Suprapubic skin (tissue), 4 donors: ENCODE measurements around the gene NBPF26. TPM values are rescaled to one million over a fixed set of nuclear protein-coding genes. Genes with fewer than 3 reads are reported as not detected.
"Not testable (repeated sequence)": the region's sequence is repeated elsewhere in the genome, so short reads cannot be mapped to it uniquely, and the experiment has no call there.

Experiments used
- DNase-seq, 2 donors: peaks; one replicate each; pipeline ENCODE4 v3.0.0-alpha.2; 2019; ENCODE audit warnings: low spot score in 2 of 2
- H3K27ac ChIP-seq: fragments of 200-600 bp; sonication (generic); one replicate; pipeline ENCODE4 v1.5.1; 2019
- H3K27me3 ChIP-seq: fragments of 200-600 bp; sonication (generic); one replicate; pipeline ENCODE4 v1.5.1; 2019
- H3K36me3 ChIP-seq: fragments of 200-600 bp; sonication (generic); one replicate; pipeline ENCODE4 v1.5.1; 2019
- H3K4me1 ChIP-seq: fragments of 200-600 bp; sonication (generic); one replicate; pipeline ENCODE4 v1.5.1; 2019
- H3K4me3 ChIP-seq: fragments of 200-600 bp; sonication (generic); one replicate; pipeline ENCODE4 v1.5.1; 2019; ENCODE audit warnings: mild to moderate bottlenecking
- H3K9me3 ChIP-seq: fragments of 200-600 bp; sonication (generic); one replicate; pipeline ENCODE4 v1.5.1; 2019
- POLR2AphosphoS5 ChIP-seq, 3 donors: sonication (generic); formaldehyde crosslinking; IDR thresholded peaks; one replicate each; pipeline ENCODE4 v1.6.1; 2017; ENCODE audit warnings: antibody characterized with exemption in 3 of 3
- WGBS: methylation state at CpG from one replicate; pipeline ENCODE4 v1.1.5; 2018; 5-methylcytosine and 5-hydroxymethylcytosine counted together
- total RNA-seq, 4 donors: library from RNA; depleted of rRNA; stranded (reverse); fragments of >200 nt; gene quantifications; one replicate each; pipeline ENCODE4 v1.1.0, GENCODE V29; 2016

The NBPF26 gene
- 10 to 100 TPM; 14.0 to 42.8 (median 27.4) TPM for total RNA-seq

DNA sequence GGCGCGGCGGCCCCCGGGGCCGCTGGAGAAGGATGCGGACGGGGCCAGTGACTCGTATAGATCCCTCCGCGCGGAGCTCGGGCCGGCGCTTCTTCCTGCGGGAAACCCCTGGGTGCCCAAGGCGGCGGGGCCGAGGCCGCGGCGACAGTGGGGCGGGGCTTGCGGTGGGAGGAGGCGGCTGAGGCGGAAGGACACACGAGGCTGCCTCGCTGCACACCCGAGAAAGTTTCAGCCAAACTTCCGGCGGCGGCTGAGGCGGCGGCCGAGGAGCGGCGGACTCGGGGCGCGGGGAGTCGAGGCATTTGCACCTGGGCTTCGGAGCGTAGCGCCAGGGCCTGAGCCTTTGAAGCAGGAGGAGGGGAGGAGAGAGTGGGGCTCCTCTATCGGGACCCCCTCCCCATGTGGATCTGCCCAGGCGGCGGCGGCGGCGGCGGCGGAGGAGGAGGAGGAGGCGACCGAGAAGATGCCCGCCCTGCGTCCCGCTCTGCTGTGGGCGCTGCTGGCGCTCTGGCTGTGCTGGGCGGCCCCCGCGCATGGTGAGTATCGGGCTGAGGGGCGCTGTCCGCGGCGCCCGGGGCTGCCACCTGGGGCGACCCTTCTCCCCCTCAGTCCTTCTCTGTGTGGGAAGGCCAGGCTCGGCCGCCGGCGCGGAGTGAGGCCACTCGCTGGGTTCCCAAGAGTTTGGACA is at the start of gene NBPF26:
Gene NBPF26, plus strand, starts transcription at position 231 of the 688 bp plus-strand sequence.
- peak in 1 of 3 donors; percentile 15 for TF ChIP-seq POLR2AphosphoS5 (IDR thresholded peaks at IDR 0.05)
- peak in 1 of 2 donors; percentile 1 for DNase-seq
- WGBS, result no CpG with 5 or more reads among the region's 74 CpGs
- not testable (repeated sequence) for H3K4me1 ChIP-seq, H3K9me3 ChIP-seq, H3K27me3 ChIP-seq, H3K36me3 ChIP-seq
- Histone ChIP-seq H3K4me3 (peak within 1 kb of the TSS; percentile 67), H3K27ac (peak within 1 kb of the TSS; percentile 87)

DNA sequence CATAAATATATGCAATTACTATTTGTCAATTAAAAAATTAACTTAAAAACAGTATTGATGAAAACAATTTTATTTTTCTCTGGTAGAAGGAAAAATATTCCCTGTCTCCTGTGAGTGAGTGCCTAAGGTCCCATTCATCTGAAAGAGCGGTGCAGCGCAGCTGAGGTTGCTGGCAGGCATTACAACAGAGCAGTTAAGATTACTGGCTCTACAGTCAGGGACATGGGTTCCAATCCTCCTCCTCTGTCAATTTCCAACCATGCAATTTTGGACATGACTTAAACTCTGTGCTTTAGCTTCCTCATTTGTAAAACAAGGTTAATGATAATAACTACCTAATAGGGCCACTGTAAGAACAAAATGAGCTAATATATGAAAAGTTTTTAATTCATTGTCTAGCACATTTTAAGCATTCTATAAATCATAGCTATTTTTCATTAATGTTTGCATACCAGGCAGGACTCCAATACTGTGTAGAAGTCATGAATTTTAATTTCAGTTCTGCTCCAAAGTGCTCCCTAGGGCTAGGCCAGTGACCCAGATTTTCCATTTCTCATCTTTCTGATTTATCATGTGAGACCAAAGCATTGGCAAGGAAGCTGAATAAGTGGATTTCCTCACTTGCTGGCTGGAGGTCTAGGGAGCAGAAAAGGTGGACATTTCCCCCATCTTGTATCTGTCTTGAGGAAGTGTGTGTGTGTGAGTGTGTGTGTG is 43.5 kb upstream of the NBPF26 start:
- H3K9me3 ChIP-seq, H3K27me3 ChIP-seq, H3K4me3 ChIP-seq, H3K36me3 ChIP-seq, DNase-seq, H3K27ac ChIP-seq, H3K4me1 ChIP-seq: not testable (repeated sequence)
- 75% methylated on average over 2 of the region's 2 CpGs for WGBS

DNA sequence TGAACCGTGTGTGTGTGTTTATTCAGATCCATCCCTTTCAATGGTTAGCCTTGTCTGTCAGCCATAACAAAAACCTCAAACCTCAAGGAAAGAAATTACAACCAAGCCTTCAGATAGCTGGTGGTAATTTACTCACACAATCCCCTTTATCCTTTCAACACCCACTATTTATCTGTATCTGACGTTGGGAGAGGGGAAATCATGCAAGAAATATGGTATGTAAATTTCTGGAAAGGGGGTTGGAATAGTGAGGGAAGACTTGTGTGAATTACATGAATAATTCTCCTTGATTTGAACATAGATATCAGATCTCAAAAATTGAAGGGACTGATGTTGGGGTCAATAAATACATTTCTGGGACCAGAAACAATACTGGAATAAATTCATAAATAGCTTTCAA is 42.8 kb upstream of the NBPF26 start:
- H3K27me3 ChIP-seq, H3K27ac ChIP-seq, DNase-seq, H3K4me3 ChIP-seq, H3K36me3 ChIP-seq, H3K4me1 ChIP-seq, H3K9me3 ChIP-seq: not testable (repeated sequence)
- 26% methylated on average over 2 of the region's 2 CpGs for WGBS

- 25% methylated on average over 1 of the region's 2 CpGs for WGBS
- H3K36me3 ChIP-seq, result not testable (repeated sequence)
These were observed 39.3 kb upstream of the NBPF26 start for GRCh38 chr1:120684397-120684796.

DNA sequence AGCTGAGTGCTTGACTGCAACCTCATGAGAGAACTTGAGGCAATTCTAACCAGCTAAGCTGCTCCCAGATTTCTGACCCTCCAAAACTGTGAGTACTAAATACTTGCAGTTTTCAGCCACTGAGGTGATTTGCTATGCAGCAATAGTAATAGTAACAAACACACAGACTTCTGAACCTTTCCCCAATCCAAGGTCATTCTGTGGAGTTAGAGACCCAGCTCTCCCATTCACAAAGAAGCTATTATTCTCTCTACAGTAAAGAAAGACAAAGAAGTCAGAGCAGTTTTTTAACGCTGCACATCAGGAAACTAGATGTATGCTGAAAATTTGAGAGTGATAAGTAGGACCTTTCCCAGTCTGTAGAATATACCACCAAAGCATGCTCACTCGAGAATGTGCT is 38.1 kb upstream of the NBPF26 start:
- WGBS, result no CpG with 5 or more reads among the region's 2 CpGs
- H3K27ac ChIP-seq, H3K4me1 ChIP-seq, H3K36me3 ChIP-seq, H3K9me3 ChIP-seq, DNase-seq, H3K27me3 ChIP-seq, H3K4me3 ChIP-seq: not testable (repeated sequence)

More at GRCh38 chr1:120684397-120684796, 39.3 kb upstream of the NBPF26 start:
- not testable (repeated sequence) for H3K4me1 ChIP-seq, H3K4me3 ChIP-seq, H3K27ac ChIP-seq, H3K27me3 ChIP-seq, DNase-seq, H3K9me3 ChIP-seq

DNA sequence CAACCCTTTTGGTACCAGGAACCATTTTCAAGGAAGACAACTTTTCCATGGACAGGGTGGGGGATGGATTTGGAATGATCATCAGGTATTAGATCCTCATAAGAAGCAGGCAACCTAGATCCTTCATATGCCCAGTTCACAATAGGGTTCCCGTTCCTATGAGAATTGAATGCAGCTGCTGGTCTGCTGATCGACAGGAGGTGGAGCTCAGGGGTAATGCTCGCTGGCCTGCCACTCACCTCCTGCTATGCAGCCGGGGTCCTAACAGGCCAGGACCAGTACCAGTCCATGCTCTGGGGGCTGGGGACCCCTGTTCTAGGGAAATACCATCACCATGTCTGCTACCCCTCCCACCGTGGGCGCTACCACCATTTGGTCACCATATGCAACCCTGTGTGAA is 36.5 kb upstream of the NBPF26 start:
- H3K4me1 ChIP-seq, H3K27me3 ChIP-seq, H3K4me3 ChIP-seq, H3K9me3 ChIP-seq, H3K27ac ChIP-seq, H3K36me3 ChIP-seq, DNase-seq: not testable (repeated sequence)
- no CpG with 5 or more reads among the region's 6 CpGs for WGBS

GRCh38 chr1:120700807-120701562 is 22.8 kb upstream of the NBPF26 start:
- WGBS, result 9% methylated on average over 20 of the region's 53 CpGs
- DNase-seq, H3K9me3 ChIP-seq, H3K4me1 ChIP-seq, H3K36me3 ChIP-seq, H3K27me3 ChIP-seq, H3K27ac ChIP-seq: not testable (repeated sequence)
- H3K4me3 ChIP-seq, result peak overlapping the region; percentile 37

- H3K36me3 ChIP-seq, H3K27me3 ChIP-seq, H3K9me3 ChIP-seq, H3K4me1 ChIP-seq, DNase-seq, H3K27ac ChIP-seq: not testable (repeated sequence)
- peak overlapping the region; percentile 67 for H3K4me3 ChIP-seq
- WGBS, result no CpG with 5 or more reads among the region's 12 CpGs
These were observed 409 bp upstream of the NBPF26 start for GRCh38 chr1:120723358-120723714.

DNA sequence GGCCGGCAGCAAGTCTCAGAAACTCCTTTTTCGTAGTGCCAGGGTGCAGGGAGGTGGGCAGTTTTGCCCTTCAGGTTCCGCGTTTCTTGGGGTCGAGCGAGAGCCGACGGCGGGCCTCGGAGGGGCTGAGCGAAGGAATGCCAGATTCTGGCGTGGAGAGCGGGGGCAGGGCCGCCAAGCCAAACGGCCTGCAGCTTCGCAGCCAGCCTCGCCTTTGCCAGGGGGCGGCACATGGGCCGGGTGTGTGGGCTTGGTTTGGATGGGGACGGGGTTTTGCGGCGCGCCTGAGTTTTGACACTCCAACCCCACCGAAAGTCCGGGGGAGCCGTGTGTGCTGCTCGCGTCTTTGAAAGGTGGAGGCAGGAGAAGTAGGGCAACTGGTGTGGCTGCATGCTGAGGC is 762 bp downstream of the NBPF26 start:
- H3K36me3 ChIP-seq, H3K9me3 ChIP-seq, DNase-seq, H3K27me3 ChIP-seq, H3K4me1 ChIP-seq: not testable (repeated sequence)
- H3K4me3 ChIP-seq, result peak overlapping the region; percentile 67
- peak overlapping the region; percentile 87 for H3K27ac ChIP-seq
- no CpG with 5 or more reads among the region's 28 CpGs for WGBS

DNA sequence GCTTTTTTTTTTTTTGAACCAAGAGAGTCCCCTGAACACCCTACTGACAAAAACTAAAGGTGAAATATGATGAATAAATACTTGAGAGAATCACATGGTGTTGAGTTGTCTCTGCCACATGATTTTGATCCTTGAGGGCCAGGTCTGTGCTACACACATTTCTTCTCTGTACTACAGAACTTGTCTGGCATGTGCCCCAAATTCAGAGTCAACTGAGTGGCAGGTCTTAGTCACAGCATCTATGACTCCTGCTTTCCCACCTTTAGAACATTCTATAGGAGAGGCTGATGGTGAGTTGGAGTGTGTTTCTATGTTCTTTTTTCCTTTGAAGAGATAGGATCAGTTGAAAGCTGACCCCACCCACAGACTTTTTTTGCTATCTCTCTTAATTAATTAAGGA is 5.1 kb downstream of the NBPF26 start:
- H3K27me3 ChIP-seq, H3K27ac ChIP-seq, H3K36me3 ChIP-seq, H3K4me3 ChIP-seq, H3K9me3 ChIP-seq, H3K4me1 ChIP-seq, DNase-seq: not testable (repeated sequence)

DNA sequence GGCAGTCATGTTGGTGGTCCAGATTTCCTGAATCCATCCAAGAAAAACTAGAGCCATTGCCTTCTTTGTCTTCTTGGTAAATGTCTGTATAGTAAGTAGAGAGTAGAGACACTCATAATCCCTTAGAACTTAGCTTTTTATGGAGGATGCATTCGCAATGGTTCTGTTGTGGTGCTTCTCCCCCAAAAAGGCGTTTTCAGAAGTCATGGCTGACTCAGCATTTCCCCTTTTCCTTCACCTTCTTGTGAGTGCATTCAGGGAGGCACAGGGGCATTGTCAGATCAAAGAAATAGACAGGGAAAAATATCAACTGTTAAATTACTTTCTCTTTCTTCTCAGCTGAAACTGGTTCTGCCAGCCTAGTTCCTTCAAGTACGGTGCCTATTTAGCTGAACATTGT is 45.3 kb downstream of the NBPF26 start:
- not testable (repeated sequence) for H3K4me3 ChIP-seq, DNase-seq, H3K36me3 ChIP-seq, H3K4me1 ChIP-seq, H3K27ac ChIP-seq, H3K9me3 ChIP-seq, H3K27me3 ChIP-seq
- no CpG with 5 or more reads among the region's 3 CpGs for WGBS

DNA sequence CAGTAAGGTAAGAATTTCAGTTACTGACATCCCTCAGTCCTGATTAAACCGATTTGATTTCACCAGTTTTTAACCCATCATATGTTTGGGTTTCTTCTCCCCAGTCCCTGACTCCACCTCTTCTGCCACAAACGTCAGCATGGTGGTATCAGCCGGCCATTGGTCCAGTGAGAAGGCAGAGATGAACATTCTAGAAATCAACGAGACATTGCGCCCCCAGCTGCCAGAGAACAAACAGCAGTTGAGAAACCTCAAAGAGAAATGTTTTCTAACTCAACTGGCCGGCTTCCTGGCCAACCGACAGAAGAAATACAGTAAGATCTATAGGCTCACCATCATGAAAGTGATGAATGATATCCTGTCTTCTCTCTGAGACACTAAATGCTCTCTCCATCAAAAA is 81.7 kb downstream of the NBPF26 start:
- H3K4me1 ChIP-seq, DNase-seq, H3K9me3 ChIP-seq, H3K27ac ChIP-seq, H3K36me3 ChIP-seq, H3K27me3 ChIP-seq, H3K4me3 ChIP-seq: not testable (repeated sequence)
- 69% methylated on average over 7 of the region's 7 CpGs for WGBS
